Stimulated activated CD8-positive, alpha-beta memory T cell treated with anti-CD3 and anti-CD28 coated beads, Interleukin-7, amount 100 ng/mL, for 24 hours (primary cell): Measurements from ENCODE around the gene CBX5.
"Not testable (repeated sequence)": the region's sequence is repeated elsewhere in the genome, so short reads cannot be mapped to it uniquely, and the experiment has no call there.

Source experiments
- DNase-seq: peaks from one replicate; pipeline ENCODE4 v3.0.0-alpha.2; 2020; ENCODE audit warnings: low read depth

Gene CBX5

GRCh38 chr12:54197010-54197409 lies 82.9 kb downstream of the CBX5 start:
- DNase-seq = no peak

DNA sequence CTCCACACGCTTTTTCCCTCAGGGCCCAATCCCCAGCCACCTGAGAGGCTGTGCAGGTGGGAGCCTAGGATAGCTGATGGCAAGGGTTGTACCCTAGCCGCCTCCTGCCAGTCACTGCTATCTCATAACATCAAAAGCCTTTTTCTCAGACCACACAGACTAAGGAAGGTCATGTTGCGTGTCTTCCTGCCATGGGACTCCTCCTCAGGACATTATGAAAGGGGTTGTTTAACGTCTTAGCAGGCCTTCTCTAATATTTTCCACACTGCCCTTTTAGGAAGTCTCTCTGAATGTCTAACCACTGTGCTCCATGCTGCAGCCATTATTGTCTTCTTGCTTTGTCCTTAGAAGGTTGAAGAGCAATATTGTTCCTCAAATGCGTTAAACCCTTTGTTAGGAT lies 83.5 kb downstream of the CBX5 start:
- DNase-seq = no peak

DNA sequence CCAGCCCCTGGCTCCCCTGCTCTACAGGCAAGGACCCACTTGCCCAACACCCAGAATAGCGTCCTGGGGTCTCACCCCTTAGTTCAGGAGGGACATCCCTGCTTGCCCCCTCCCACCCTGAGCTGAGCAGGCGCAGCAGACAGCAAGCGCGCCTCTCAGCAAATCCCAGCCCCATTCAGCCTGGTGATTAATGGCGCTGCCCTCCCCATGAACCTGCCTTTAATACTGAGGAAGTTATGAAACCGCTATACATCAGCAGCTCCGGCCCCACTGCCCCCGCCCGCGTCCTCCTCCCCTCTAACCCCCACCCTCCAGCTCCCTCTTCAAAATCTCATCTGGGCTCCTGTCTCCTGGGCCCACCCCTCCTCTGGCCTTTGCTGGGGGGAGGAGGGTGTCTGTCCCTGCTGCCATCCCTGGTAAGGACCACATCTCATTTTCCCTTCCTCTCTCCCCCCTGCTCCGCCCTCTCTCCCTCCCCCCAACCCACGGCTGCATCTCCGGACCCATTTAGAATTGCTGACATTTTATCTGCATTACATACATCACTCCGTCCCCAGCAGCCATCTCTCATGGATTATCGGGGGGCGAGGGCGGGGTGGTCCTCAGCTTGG lies 84.1 kb downstream of the CBX5 start:
- DNase-seq = no peak

GRCh38 chr12:54195080-54195736 lies 84.7 kb downstream of the CBX5 start:
- no peak for DNase-seq

DNA sequence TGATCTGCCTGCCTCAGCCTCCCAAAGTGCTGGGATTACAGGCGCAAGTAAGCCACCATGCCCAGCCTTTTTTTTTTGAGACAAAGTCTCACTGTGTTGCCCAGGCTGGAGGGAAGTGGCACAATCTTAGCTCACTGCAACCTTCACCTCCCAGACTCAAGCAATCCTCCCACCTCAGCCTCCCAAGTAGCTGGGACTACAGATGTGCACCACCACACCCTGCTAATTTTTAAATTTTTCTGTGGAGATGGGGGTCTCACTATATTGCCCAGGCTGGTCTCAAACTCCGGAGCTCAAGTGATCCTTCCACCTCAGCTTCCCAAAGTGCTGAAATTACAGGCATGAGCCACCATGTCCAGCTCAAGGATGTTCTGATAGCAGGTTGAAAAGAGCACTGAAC lies 85.3 kb downstream of the CBX5 start:
- DNase-seq = not testable (repeated sequence)

- no peak for DNase-seq
Measured at GRCh38 chr12:54193434-54193833, 86.5 kb downstream of the CBX5 start.

GRCh38 chr12:54191550-54192022 lies 88.3 kb downstream of the CBX5 start:
- DNase-seq = peak; percentile 42

- no peak for DNase-seq
Measured at GRCh38 chr12:54191126-54191525, 88.8 kb downstream of the CBX5 start.

GRCh38 chr12:54189198-54189539 lies 90.8 kb downstream of the CBX5 start:
- no peak for DNase-seq

DNA sequence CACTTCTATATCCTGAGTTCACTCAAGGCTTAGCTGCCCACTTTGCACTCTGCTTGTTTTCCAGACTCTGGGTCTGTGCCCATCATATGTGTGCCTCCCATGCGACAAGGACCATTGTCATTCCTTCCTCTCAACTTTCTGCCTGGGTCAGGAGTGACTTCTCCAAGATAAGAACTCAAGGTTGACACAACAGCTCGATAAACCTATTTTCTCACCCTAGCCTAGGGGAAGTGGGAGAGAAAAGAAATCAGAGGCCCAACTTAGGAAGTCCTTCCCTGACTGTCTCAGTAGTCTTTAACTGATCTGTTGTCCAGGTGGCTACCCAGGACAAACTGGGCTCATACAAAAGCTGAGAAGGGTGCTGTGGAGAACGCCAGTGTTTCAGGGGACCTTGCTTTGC lies 92.8 kb downstream of the CBX5 start:
- no peak for DNase-seq

DNA sequence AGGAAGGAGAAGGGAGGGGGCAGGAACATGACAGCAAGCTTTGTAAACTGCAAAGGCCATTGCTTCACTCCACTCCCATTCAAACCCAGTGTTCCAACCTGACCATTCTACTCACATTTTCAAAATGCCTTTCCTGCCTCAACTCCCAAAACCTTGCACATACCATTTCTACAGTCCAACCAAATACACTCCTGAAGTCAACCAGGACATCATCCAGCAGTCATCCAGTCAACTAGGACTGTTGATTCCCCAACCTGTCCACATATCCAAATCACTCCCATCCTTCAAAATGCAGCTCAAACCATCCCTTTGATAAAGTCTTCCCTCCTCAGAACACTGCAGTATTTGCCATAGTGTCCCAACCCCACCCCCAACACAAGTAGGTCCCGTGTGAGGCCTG lies 94.0 kb downstream of the CBX5 start:
- no peak for DNase-seq

DNA sequence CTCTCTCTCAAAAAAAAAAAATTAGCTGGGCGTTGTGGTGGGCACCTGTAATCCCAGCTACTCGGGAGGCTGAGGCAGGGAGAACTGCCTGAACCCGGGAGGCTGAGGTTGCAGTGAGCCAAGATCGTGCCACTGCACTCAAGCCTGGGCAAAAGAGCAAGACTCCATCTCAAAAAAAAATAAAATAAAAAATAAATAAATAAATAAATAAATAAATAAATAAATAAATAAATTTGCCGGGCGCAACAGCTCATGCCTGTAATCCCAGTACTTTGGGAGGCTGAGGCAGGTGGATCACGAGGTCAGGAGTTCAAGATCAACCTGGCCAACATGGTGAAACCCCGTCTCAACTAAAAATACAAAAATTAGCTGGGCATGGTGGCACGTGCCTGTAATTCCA lies 94.6 kb downstream of the CBX5 start:
- DNase-seq = not testable (repeated sequence)

GRCh38 chr12:54184024-54184805 lies 95.7 kb downstream of the CBX5 start:
- DNase-seq = no peak

DNA sequence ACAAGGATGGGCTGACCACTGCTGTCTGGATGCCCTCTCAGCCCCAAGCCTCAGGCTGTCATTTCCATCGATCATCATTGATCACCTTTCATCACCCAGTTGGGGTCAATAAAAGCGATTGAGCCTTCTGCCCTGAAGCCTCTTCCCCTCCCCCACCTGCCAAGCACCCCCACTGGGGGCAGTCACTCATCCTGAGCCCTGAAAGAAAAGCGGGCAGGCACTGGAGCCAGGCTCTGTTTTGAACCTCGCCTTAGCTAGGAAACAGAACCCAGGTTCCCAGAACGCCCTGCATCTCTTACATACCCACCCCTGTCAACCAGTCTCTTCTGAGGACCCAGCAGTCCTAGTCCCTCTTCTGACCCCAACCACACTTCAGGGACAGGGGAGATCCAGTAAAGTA lies 96.9 kb downstream of the CBX5 start:
- DNase-seq = no peak

GRCh38 chr12:54182086-54182485 lies 97.8 kb downstream of the CBX5 start:
- DNase-seq = no peak
